Activated T-cell treated with anti-CD3 and anti-CD28 coated beads for 4 hours (primary cell): Measurements from ENCODE around the gene SDCBP2.

Experiments
- DNase-seq: peaks from one replicate; pipeline ENCODE4 v3.0.0-alpha.2; 2020

Gene SDCBP2

DNA sequence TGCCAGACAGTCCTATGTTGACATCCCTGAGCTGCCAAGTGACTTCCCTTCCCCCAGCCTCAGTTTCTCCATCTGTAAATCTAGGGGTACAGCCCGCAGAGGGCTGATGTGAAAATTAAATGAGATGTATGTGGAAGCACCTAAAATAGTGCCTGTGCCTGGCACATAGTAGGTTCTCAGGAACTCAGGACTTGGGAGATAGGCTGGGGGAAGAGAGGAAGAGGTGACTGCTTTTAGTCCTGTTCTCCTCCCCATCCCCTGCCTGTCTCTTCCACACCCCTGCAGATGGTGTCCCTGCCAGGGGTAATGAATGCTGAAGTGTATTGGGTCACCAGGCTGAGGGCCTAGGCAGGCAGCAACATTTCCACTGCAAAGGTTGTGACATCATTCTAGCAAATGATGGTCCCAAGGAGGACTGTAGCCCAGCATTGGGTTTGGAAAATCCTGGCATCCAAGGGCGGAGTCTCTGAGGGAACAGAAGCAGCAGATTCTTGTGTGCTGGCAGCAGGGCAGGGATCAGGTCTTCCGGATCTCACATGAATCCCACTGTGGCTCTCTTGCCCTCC lies 61.0 kb downstream of the SDCBP2 start:
- DNase-seq, result no peak

DNA sequence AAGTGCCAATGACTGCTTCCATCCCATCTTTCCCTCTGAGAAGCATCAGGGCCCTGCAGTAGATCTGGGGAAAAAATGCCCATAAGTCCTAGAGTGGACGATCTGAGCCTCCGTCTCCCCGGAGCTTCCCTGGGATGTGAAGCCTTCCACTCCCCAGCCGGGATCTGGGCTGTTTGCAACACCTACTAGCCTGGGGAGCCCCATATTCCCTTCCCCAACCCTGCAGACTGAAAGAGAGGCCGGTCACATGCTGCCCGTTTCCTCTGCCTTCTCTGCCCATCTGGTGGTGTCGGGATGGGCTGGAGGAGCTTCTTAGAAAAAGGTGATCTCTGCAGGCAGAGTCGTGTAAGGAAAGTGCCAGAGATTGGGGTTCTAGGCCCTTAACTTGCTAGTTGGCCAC lies 61.8 kb downstream of the SDCBP2 start:
- no peak for DNase-seq

DNA sequence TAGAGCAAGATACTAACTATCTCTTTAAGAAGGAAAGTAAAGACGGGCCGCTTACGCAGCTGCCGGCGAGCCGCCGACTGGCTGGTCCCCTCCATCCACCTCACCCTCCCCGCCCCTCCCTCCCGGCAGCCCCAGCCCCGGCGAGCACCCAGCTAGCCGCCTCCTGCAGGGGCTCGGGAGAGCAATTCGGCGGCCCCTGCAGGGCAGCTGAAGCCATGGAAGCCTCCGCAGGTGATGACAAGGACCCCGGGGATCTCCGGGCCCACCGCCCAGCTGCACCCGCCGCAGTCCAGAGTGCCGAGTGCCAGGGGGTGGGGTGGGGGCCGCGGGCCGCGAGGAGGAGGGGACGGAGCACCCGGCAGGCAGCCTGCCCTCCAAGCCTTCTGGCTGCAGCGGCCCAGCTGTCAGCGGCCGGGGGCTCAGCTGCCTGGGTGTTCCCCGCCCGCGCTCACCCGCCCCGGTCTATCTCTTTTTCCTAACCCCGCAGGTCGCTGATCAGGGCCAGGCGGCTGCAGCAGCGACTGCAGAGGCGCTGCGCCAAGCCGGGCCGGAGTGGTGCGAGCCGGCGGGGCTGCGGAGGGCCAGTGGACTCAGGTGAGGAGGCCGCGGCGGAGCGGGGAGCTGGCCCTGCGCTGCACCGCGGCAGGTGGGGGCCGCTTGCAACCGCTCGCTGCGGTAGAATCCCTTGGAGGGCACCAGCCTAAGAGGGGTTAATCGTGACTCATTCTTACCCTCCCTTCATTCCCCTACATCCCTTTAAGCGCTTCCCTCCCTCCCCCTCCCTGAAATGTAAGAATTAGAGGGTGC lies 62.6 kb downstream of the SDCBP2 start, which contains the start of gene SNPH:
TSS of gene SNPH (plus strand) at position 128 of the 807 bp plus-strand sequence. CDS start 29,946 bp downstream, outside the sequence.
- DNase-seq, result peak; percentile 39

DNA sequence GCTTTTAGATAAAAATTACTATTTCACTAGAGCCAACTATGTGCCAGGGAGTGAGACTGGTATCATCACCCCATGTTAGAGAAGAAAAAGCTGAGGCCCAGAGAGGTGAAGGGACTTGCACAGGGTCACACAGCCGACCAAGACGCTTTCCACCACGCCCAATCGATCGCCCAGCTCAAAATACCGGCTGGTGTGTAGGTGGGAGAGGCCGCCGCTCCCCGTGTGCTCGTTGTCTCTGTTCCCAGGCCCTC lies 63.1 kb downstream of the SDCBP2 start:
- no peak for DNase-seq

DNA sequence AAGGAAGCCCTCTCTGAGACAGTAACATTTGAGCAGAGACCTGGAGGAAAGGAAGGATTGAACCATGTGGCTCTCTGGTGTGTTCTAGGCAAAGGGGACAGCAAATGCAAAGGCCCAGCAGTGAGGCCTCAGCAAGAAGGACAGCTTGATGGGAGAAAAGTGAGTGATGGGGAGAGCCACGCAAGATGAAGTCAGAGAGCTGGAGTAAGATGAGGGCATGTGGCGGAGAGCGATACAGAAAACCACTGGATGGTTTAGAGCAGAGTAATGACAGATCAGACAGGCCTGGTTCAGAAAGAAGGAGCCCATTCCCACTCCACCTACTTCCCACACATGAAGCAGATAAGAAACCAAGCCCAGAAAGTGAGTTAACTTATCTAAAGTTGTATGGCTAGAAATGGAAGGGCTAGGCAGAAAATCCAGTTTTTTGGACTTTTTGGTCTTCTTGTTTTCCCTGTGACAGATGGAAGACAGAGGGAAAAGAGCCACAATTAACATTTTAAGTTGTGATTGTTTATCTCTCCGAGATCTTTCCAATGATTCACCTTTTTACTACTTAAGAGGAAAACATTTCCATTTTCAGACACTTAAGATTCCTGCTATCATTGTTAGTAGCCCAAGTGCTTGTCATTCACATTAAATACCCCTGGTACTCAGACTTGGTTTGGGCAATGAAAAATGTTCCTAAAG lies 63.6 kb downstream of the SDCBP2 start:
- DNase-seq, result no peak

DNA sequence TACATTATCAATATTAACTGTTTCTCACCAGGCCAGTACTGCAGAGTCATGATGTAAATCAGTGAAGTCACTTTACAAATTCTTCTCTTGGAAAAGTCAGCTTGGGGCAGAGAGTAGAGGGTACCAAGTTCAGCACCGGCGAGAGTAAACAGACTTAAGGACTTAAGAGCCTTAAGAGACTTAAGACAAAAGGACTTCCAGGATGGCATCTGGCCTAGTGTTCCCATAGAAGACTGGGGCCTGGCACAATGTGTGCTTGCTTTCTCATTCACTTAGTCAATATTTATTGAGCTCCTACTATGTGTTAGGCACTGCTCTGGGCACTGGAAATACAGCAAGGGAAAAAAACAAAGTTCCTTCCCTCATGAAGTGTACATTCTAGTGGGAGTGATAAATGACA lies 64.2 kb downstream of the SDCBP2 start:
- DNase-seq, result no peak

DNA sequence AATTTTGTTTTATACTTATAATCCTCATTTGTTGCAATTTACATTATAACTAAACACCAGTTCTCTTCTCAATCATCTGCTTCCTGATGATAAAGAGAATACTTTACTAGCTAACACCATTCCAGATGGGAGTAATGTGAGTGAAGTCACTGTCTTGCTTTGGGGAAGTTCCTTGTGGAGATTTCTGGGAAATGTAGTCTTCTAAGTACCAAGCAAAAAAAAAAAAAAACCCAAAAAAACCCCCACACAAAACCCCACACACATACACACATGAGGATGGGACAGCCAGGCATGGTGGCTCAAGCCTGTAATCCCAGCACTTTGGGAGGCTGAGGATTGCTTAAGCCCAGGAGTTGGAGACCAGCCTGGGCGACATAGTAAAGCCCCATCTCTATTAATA lies 65.1 kb downstream of the SDCBP2 start:
- DNase-seq, result no peak
